ENCODE data around the gene TEPSIN.

TEPSIN gene

GRCh38 chr17:81194941-81195901 is 43.6 kb downstream of the TEPSIN start:
- no peak for DNase-seq

GRCh38 chr17:81194225-81194760 is 44.6 kb downstream of the TEPSIN start:
- no peak for DNase-seq

GRCh38 chr17:81193470-81194224 is 45.2 kb downstream of the TEPSIN start:
- DNase-seq: no peak

- DNase-seq: no peak
Measured at GRCh38 chr17:81193051-81193410, 45.8 kb downstream of the TEPSIN start.

- no peak for DNase-seq
Measured at GRCh38 chr17:81192386-81193050, 46.3 kb downstream of the TEPSIN start.

- no peak for DNase-seq
Measured at GRCh38 chr17:81191646-81192045, 47.2 kb downstream of the TEPSIN start.

GRCh38 chr17:81191116-81191515 is 47.7 kb downstream of the TEPSIN start:
- DNase-seq: no peak

- DNase-seq: no peak
Measured at GRCh38 chr17:81190591-81190990, 48.3 kb downstream of the TEPSIN start.

- no peak for DNase-seq
Measured at GRCh38 chr17:81189670-81190530, 49.0 kb downstream of the TEPSIN start.

- DNase-seq: no peak
Measured at GRCh38 chr17:81189016-81189415, 49.8 kb downstream of the TEPSIN start.

- no peak for DNase-seq
Measured at GRCh38 chr17:81188491-81188840, 50.4 kb downstream of the TEPSIN start.

- DNase-seq: no peak
Measured at GRCh38 chr17:81187586-81188490, 51.0 kb downstream of the TEPSIN start.

- no peak for DNase-seq
Measured at GRCh38 chr17:81187120-81187519, 51.7 kb downstream of the TEPSIN start.

- DNase-seq: no peak
Measured at GRCh38 chr17:81186203-81186602, 52.7 kb downstream of the TEPSIN start.

- no peak for DNase-seq
Measured at GRCh38 chr17:81184555-81184954, 54.3 kb downstream of the TEPSIN start.

GRCh38 chr17:81183807-81184206 is 55.0 kb downstream of the TEPSIN start:
- DNase-seq: no peak

- no peak for DNase-seq
Measured at GRCh38 chr17:81183316-81183715, 55.5 kb downstream of the TEPSIN start.

- no peak for DNase-seq
Measured at GRCh38 chr17:81182596-81182995, 56.3 kb downstream of the TEPSIN start.

- no peak for DNase-seq
Measured at GRCh38 chr17:81181811-81182185, 57.1 kb downstream of the TEPSIN start.

- no peak for DNase-seq
Measured at GRCh38 chr17:81180836-81181810, 57.7 kb downstream of the TEPSIN start.
